GM21529 (cell line): ENCODE measurements around the gene EPHB2.
"Not testable (repeated sequence)": the region's sequence is repeated elsewhere in the genome, so short reads cannot be mapped to it uniquely, and the experiment has no call there.

Source experiments
- ATAC-seq: cut with Tn5 transposase; IDR thresholded peaks from one replicate; pipeline ENCODE4 v1.9.1; 2021; ENCODE audit not compliant: unreplicated experiment

Gene EPHB2

DNA sequence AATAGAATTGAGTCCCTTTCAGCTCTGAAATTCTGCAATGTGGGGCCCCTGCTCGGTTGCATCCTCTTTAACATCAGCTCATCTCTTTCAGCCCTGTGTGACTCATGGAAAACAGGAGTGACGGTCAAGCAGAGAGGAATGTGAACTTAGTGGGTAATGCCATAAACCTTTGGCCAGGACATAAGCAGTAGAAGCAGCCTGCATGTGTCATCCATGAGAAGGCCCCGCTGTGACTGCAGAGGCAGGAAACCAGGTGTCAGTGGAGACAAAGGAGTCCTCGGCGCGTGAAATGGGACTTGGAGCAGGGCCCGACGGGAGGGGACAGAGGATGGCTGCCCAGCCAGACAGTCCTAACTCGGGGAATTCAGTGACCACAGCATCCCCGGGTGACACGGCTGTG lies 21.1 kb upstream of the EPHB2 start:
- ATAC-seq = no peak

- no peak for ATAC-seq
Measured at GRCh38 chr1:22691031-22691753, 19.4 kb upstream of the EPHB2 start.

DNA sequence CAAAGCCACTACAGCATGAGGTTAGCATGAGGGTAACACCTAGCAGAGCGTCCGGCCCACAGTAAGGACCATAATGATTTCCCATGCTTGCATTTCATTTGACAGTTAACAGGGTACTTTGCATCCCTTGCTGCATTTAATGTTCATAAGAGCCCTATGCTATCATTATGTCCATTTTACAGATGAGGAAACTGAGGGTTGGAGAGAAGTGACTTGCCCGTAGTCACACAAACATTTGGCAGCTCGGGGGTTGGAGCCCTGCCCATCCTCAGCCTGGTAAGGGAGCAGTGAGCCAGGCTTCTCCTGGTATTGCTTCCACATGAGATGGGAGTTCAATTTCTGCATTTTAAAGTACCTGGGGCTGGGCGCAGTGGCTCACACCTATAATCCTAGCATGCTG lies 16.5 kb upstream of the EPHB2 start:
- ATAC-seq = no peak

GRCh38 chr1:22696610-22697009 lies 14.0 kb upstream of the EPHB2 start:
- no peak for ATAC-seq

DNA sequence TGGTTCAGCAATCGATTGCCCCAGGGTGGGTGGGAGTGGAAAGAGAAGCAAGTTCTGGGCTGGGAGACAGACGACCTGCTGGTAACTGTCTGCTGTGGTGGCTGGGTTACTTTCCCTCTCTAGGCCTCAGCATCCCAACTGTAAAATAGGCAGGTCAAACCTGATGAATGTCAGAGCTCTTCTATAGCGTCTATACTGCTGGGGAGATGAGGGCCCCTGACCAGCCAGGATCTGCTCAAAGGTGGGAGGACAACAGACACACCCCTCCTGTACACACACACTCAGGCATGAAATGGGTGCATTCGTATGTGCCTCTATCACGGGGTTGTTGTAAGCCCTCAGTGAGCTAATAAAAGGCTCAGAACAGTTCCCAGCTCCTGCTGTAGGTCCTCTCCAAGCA lies 12.7 kb upstream of the EPHB2 start:
- ATAC-seq = no peak

GRCh38 chr1:22699681-22700520 lies 10.7 kb upstream of the EPHB2 start:
- ATAC-seq = no peak

DNA sequence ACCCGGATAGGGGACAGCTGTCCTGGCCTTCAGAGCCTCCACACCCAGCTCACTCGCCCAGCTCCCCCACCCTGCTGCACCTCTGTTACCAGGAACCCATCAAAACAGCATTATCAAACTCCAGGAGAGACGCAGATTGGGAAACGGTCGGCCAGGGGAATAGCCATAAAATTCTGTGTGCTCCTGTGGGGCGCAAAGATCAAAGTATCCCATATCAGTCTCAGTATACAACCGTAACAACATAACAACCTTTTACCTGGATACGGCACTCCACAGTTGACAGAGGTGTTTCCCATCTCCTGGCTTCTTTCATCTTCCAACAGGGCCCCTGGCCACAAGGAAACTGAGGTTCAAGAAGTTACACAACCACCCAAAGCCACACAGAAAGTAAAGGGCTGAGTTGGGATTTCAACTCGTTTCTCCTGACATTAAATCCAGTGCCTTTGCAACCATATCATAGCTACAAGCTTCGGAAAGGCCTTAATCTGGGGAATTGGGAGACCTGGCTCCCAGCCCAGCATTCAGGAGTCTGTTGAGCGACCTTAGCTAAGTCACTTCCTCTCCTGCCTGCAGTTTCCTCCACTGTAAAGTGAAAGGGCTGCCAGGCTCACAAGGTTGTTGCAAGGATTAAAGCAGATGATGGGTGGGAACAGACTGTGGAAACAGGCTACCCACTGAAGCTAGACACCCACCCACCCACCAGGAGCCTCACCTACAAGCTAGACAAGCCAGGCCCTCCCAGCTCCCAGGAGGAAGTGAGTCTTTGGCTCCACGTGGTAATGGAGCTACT lies 8.1 kb upstream of the EPHB2 start:
- no peak for ATAC-seq

- ATAC-seq = no peak
Measured at GRCh38 chr1:22704440-22705067, 6.1 kb upstream of the EPHB2 start.

DNA sequence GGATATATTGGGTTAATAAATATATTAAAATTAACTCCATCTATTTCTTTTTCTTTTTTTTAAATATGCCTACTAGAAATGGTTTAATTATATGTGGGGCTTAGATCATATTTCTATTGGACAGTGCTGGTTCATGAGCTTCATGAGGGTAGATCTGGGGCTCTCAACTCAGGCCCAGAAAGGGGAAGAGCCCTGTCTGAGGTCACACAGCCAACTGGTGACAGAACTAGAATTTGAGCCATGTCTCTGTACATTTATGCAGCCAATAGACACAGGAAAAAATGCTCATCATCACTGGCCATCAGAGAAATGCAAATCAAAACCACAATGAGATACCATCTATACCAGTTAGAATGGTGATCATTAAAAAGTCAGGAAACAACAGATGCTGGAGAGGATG lies 5.1 kb upstream of the EPHB2 start:
- ATAC-seq = no peak

GRCh38 chr1:22706100-22706499 lies 4.5 kb upstream of the EPHB2 start:
- ATAC-seq = not testable (repeated sequence)

DNA sequence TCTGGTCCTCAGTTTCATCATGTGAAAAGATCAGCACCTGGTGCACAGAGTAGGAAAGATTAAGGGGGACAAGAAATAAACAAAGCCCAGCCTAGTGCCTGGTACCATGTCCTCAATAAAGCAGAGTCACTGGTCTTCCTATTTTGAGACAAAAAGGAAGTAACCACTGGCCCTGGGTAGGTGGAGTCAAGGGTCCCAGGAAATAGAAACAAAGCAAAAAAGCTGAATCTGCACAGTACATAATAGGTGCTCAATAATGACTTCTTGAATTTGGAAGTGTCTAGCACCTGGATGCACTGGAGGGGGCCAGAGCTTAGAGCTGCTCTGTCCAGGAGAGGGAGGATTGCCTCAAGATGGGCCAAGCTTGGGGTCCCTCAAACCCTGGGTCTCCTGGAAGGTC lies 1.9 kb upstream of the EPHB2 start:
- no peak for ATAC-seq

DNA sequence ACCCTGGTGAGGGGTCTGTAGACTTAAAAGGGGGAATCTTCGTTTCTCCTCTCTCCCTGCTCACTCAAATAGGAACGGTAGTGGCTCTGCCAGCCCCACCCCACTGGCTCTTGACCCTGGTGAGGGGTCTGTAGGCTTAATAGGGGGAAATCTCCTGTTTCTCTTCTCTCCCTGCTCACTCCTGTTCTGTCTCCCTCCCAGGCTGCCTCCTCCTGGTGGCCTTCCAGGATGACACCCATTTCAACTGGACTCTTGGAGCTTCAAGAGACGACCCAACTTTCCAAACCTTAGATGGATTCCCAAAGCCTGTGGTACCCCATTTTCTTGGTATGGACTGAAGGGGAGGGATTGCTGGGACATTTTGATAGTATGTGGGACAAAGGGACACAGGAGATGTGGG lies 1.4 kb upstream of the EPHB2 start:
- no peak for ATAC-seq

GRCh38 chr1:22709891-22710700 lies 543 bp upstream of the EPHB2 start:
- no peak for ATAC-seq

GRCh38 chr1:22711071-22711470 lies 432 bp downstream of the EPHB2 start:
- no peak for ATAC-seq

- ATAC-seq = no peak
Measured at GRCh38 chr1:22711591-22712501, 1.2 kb downstream of the EPHB2 start.

DNA sequence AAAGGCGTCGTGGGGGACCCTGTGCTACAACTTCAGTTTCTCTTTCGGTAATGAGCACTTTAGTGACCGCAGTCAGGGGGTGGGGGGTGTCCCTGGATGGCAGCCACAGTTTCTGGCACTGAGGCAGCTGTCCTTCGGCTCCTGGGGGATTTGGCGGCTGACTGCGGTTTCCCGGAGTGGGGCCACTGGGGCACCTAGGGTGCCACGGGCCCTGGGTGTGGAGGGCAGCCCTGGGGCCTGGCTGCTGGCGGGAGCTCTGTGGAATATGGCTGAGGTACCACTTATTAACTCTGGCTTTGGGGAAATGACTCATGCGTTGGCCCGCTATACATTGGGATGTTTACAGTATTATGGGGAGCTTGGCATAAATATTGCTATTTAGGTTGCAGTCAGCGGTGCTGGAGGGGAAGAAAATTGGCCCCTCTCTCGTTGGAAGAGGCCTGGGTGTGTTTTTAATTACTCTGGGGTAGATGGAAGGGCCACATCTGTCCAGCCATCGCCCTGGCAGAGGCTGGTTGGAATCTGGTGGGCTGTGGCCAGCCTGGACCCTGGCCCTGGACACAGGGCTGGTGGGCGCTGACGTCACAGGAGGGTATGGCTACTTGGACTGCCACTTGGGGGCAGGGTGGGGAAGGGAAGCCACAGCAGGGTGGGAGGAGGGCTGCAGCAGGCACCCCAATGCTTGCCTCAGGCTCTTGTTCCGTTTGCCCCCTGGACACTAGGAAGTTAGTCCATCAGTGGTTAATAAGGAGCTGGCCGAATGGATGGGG lies 2.0 kb downstream of the EPHB2 start:
- ATAC-seq = no peak

DNA sequence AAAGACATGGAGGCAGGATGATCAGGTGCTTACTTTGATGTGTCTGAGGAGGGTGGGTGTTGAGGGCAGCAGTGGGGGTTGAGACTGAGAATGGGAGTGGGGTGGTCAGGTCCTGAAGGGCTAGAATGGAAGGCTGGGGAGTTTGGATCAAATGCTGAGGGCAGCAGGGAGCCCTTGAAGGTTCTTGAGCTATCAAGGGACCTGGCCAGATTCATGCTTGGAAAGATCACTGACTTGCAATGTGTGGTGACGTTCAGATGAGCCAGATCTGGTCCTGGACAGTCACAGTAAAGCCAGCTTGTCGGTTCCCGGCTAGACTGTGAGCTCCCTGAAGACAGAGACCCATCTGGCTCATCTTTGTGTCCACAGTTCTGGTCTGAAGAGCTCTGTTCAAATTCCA lies 3.8 kb downstream of the EPHB2 start:
- ATAC-seq = no peak

GRCh38 chr1:22717037-22717760 lies 6.6 kb downstream of the EPHB2 start:
- no peak for ATAC-seq
